ENCODE measurements around the gene SLC6A18. TPM values are rescaled to one million over a fixed set of nuclear protein-coding genes. Genes with fewer than 3 reads are reported as not detected.
"Not testable (repeated sequence)": the region's sequence is repeated elsewhere in the genome, so short reads cannot be mapped to it uniquely, and the experiment has no call there.

Gene SLC6A18
- total and polyA plus RNA-seq, 2 donors (not counting 1 experiment from before 2014, with no cell fraction given): not detected

DNA sequence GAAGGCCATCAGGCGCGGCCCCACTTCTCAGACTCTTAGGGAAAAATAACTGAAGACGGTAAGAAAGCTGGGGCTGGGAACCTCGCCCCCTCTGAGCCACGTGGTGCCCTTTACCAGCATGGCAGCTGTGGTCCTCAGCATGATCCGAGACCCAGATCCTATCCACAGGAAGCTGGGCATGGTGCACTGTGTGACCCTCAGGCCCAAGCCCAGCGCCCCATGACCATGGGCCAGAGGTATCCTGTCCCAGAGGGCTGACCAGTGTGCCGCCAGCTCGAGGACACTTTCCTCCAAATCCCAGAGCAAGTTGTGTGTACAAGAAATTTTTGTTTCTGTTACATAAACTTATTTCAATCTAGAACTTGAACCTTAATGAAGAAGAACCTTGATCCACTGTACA is 41.6 kb downstream of the SLC6A18 start:
- H3K27ac ChIP-seq (ENCODE audit: insufficient read depth, low read length): no peak overlapping the region
- H3K36me3 ChIP-seq (ENCODE audit: control insufficient read depth, insufficient read depth, low read length): no peaks in the 10 kb centered on the region
- no peak overlapping the region for H3K4me2 ChIP-seq (ENCODE audit: extremely low read depth, insufficient read depth, low read length)
- H3K9me3 ChIP-seq (ENCODE audit: control insufficient read depth, insufficient read depth, low read depth, low read length): no peaks in the 10 kb centered on the region
- H3K9ac ChIP-seq (ENCODE audit: insufficient read depth, low read length): no peak overlapping the region
- H2AFZ ChIP-seq (ENCODE audit: low read length): no peak overlapping the region
- no peak for DNase-seq (ENCODE audit: low read depth in 2 of 2)
- H3K27me3 ChIP-seq (ENCODE audit: control insufficient read depth, insufficient read depth, low read length): no peaks in the 10 kb centered on the region
- H3K4me3 ChIP-seq (replicated peaks in 1 of 4; ENCODE audit: control extremely low read depth in 1 of 4, insufficient read depth in 1 of 4, low read depth in 3 of 4, low read length in 4 of 4): no peak overlapping the region
- H4K20me1 ChIP-seq (ENCODE audit: control insufficient read depth, extremely low read depth, insufficient read depth, low read length): no peaks in the 10 kb centered on the region
- TF ChIP-seq, protein P1, sequence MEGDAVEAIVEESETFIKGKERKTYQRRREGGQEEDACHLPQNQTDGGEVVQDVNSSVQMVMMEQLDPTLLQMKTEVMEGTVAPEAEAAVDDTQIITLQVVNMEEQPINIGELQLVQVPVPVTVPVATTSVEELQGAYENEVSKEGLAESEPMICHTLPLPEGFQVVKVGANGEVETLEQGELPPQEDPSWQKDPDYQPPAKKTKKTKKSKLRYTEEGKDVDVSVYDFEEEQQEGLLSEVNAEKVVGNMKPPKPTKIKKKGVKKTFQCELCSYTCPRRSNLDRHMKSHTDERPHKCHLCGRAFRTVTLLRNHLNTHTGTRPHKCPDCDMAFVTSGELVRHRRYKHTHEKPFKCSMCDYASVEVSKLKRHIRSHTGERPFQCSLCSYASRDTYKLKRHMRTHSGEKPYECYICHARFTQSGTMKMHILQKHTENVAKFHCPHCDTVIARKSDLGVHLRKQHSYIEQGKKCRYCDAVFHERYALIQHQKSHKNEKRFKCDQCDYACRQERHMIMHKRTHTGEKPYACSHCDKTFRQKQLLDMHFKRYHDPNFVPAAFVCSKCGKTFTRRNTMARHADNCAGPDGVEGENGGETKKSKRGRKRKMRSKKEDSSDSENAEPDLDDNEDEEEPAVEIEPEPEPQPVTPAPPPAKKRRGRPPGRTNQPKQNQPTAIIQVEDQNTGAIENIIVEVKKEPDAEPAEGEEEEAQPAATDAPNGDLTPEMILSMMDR (conservative IDR thresholded peaks at IDR 0.05 in 1 of 2, IDR thresholded peaks at IDR 0.05 in 1 of 2; ENCODE audit: low read depth in 1 of 2, low read length in 2 of 2): no peak
- no peak for TF ChIP-seq EZH2 (IDR thresholded peaks at IDR 0.05; ENCODE audit: low read length, missing control alignments)
- H3K79me2 ChIP-seq (ENCODE audit: control insufficient read depth, insufficient read depth, low read length): no peaks in the 10 kb centered on the region
- no peaks in the 10 kb centered on the region for H3K4me1 ChIP-seq (ENCODE audit: control insufficient read depth, extremely low read depth, insufficient read depth, low read length)

DNA sequence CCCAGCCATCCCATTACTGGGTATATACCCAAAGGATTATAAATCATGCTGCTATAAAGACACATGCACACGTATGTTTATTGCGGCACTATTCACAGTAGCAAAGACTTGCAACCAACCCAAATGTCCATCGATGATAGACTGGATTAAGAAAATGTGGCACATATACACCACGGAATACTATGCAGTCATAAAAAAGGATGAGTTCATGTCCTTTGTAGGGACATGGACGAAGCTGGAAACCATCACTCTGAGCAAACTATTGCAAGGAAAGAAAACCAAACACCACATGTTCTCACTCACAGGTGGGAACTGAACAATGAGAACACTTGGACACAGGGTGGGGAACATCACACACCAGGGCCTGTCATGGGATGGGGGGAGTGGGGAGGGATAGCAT is 42.3 kb downstream of the SLC6A18 start:
- not testable (repeated sequence) for H4K20me1 ChIP-seq (ENCODE audit: control insufficient read depth, extremely low read depth, insufficient read depth, low read length); H3K27me3 ChIP-seq (ENCODE audit: control insufficient read depth, insufficient read depth, low read length); H3K4me1 ChIP-seq (ENCODE audit: control insufficient read depth, extremely low read depth, insufficient read depth, low read length); H3K9ac ChIP-seq (ENCODE audit: insufficient read depth, low read length); H3K79me2 ChIP-seq (ENCODE audit: control insufficient read depth, insufficient read depth, low read length); H3K4me2 ChIP-seq (ENCODE audit: extremely low read depth, insufficient read depth, low read length); H3K9me3 ChIP-seq (ENCODE audit: control insufficient read depth, insufficient read depth, low read depth, low read length); H2AFZ ChIP-seq (ENCODE audit: low read length); DNase-seq (ENCODE audit: low read depth in 2 of 2); H3K27ac ChIP-seq (ENCODE audit: insufficient read depth, low read length); H3K4me3 ChIP-seq (replicated peaks in 1 of 4; ENCODE audit: control extremely low read depth in 1 of 4, insufficient read depth in 1 of 4, low read depth in 3 of 4, low read length in 4 of 4); H3K36me3 ChIP-seq (ENCODE audit: control insufficient read depth, insufficient read depth, low read length)

DNA sequence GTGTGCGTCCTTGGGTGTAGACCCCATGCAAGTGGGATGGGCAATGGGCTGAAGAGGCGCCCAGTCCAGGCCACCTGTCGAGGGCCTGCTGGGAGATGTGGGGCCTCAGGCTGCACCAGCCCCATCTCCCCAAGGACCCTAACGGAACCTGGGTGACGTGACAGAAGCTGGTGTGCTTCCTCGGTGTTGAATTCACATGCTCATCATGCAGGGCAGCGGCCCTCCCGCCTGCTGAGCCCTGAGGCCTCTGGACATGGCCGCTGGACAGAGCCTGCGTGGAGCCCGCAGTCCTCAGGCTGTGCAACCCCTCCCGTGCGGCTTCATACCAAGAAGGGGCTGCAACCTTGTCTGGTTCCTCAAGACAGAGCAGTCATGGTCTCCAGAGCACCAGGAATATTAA is 42.9 kb downstream of the SLC6A18 start:
- no peaks in the 10 kb centered on the region for H4K20me1 ChIP-seq (ENCODE audit: control insufficient read depth, extremely low read depth, insufficient read depth, low read length)
- DNase-seq (ENCODE audit: low read depth in 2 of 2): no peak
- H3K4me3 ChIP-seq (replicated peaks in 1 of 4; ENCODE audit: control extremely low read depth in 1 of 4, insufficient read depth in 1 of 4, low read depth in 3 of 4, low read length in 4 of 4): no peak overlapping the region
- H3K27me3 ChIP-seq (ENCODE audit: control insufficient read depth, insufficient read depth, low read length): no peaks in the 10 kb centered on the region
- H3K4me2 ChIP-seq (ENCODE audit: extremely low read depth, insufficient read depth, low read length): no peak overlapping the region
- no peak overlapping the region for H3K27ac ChIP-seq (ENCODE audit: insufficient read depth, low read length)
- no peaks in the 10 kb centered on the region for H3K4me1 ChIP-seq (ENCODE audit: control insufficient read depth, extremely low read depth, insufficient read depth, low read length)
- no peak overlapping the region for H3K9ac ChIP-seq (ENCODE audit: insufficient read depth, low read length)
- no peaks in the 10 kb centered on the region for H3K9me3 ChIP-seq (ENCODE audit: control insufficient read depth, insufficient read depth, low read depth, low read length)
- no peak overlapping the region for H2AFZ ChIP-seq (ENCODE audit: low read length)
- H3K79me2 ChIP-seq (ENCODE audit: control insufficient read depth, insufficient read depth, low read length): no peaks in the 10 kb centered on the region
- no peaks in the 10 kb centered on the region for H3K36me3 ChIP-seq (ENCODE audit: control insufficient read depth, insufficient read depth, low read length)
- no peak for TF ChIP-seq EZH2 (IDR thresholded peaks at IDR 0.05; ENCODE audit: low read length, missing control alignments)
- TF ChIP-seq, protein P1 (conservative IDR thresholded peaks at IDR 0.05 in 1 of 2, IDR thresholded peaks at IDR 0.05 in 1 of 2; ENCODE audit: low read depth in 1 of 2, low read length in 2 of 2): no peak

All from fibroblast of lung (primary cell).